Astrocyte (in vitro differentiated cells and primary cell): ENCODE measurements around the gene RPS5.

Experiments
- EZH2 ChIP-seq: IDR thresholded peaks from 2 replicates; pipeline ENCODE4 v1.6.1; 2012; ENCODE audit warnings: mild to moderate bottlenecking, low read length, inconsistent platforms; ENCODE audit not compliant: insufficient read depth
- TF ChIP-seq, protein P1 (sequence below): IDR thresholded peaks from 2 replicates; pipeline ENCODE4 v1.5.1; 2011; ENCODE audit warnings: low read depth, mild to moderate bottlenecking, inconsistent platforms, low read length, moderate library complexity; ENCODE audit not compliant: insufficient read depth

DNA sequence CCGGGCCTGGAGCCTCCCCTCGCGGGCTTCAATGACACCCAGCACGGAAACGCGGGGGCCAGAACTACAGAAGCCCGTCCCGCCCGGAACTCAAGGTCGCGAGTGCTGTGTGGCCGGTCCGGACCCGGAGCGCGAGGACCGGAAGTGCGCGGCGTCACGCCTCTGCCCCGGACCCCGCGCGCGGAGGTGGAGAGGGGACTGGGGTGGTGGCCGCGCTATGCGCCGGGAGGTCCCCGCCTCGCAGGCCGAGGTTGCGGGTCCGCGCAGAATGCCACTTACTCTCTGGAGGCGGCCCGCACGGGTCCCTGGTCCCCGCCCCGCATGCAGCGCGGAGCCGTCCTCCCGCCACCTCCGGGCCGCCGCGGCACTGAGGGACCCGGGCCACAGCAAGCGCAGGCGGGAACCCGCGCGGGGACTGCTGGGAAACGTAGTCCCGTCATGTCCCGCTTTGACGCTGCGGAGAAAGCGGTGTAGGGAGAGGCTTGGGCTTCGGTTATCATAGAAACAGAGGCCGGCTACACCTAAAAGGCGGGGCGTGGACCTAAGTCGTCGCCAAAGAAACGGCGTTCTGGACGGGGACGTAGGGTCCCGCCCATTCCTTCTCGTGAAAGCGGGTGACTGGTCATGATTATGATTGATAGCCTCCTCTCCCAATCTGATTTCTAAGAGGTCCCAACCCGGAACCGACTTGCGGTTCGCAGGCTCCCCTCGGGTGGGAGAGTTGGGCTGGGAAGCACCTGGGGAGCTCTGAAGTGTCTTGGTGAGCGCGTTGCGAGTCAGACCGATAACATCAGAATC lies 6.2 kb upstream of the RPS5 start, which contains the start of gene ZNF837:
- TF ChIP-seq, protein P1, sequence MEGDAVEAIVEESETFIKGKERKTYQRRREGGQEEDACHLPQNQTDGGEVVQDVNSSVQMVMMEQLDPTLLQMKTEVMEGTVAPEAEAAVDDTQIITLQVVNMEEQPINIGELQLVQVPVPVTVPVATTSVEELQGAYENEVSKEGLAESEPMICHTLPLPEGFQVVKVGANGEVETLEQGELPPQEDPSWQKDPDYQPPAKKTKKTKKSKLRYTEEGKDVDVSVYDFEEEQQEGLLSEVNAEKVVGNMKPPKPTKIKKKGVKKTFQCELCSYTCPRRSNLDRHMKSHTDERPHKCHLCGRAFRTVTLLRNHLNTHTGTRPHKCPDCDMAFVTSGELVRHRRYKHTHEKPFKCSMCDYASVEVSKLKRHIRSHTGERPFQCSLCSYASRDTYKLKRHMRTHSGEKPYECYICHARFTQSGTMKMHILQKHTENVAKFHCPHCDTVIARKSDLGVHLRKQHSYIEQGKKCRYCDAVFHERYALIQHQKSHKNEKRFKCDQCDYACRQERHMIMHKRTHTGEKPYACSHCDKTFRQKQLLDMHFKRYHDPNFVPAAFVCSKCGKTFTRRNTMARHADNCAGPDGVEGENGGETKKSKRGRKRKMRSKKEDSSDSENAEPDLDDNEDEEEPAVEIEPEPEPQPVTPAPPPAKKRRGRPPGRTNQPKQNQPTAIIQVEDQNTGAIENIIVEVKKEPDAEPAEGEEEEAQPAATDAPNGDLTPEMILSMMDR, result no peak
- no peak for TF ChIP-seq EZH2
